ENCODE data around the gene DEPP1.

The DEPP1 gene

GRCh38 chr10:44948642-44949041, 30.0 kb downstream of the DEPP1 start:
- no peak for TF ChIP-seq CTCF (IDR thresholded peaks at IDR 0.05; ENCODE audit: insufficient read depth, low read length, poor library complexity, severe bottlenecking)
- no peak for DNase-seq (ENCODE audit: extremely low read depth, insufficient read length)
- peaks cover 4% of the 10 kb centered on the region for H3K36me3 ChIP-seq (ENCODE audit: control insufficient read depth, insufficient read depth, low read length)

GRCh38 chr10:44947371-44948152, 31.0 kb downstream of the DEPP1 start:
- Histone ChIP-seq H3K27me3 (replicated peaks; ENCODE audit: control insufficient read depth, insufficient read depth, low read length) (no peaks in the 10 kb centered on the region), H3K4me3 (replicated peaks; ENCODE audit: low read depth, low read length) (no peak overlapping the region), H3K36me3 (ENCODE audit: control insufficient read depth, insufficient read depth, low read length) (no peaks in the 10 kb centered on the region; the same call in 1 of the 2 replicates)
- no peak for TF ChIP-seq CTCF (IDR thresholded peaks at IDR 0.05; ENCODE audit: insufficient read depth, low read length, poor library complexity, severe bottlenecking)
- no peak for DNase-seq (ENCODE audit: extremely low read depth, insufficient read length)

More at GRCh38 chr10:44948642-44949041, 30.0 kb downstream of the DEPP1 start:
- Histone ChIP-seq H3K4me3 (replicated peaks; ENCODE audit: low read depth, low read length) (no peak overlapping the region), H3K27me3 (replicated peaks; ENCODE audit: control insufficient read depth, insufficient read depth, low read length) (no peaks in the 10 kb centered on the region)

GRCh38 chr10:44946205-44946604, 32.4 kb downstream of the DEPP1 start:
- DNase-seq (ENCODE audit: extremely low read depth, insufficient read length), result no peak
- TF ChIP-seq CTCF (IDR thresholded peaks at IDR 0.05; ENCODE audit: insufficient read depth, low read length, poor library complexity, severe bottlenecking), result no peak
- H3K4me3 ChIP-seq (replicated peaks; ENCODE audit: low read depth, low read length), result no peak overlapping the region
- H3K36me3 ChIP-seq (ENCODE audit: control insufficient read depth, insufficient read depth, low read length), result no peaks in the 10 kb centered on the region
- H3K27me3 ChIP-seq (replicated peaks; ENCODE audit: control insufficient read depth, insufficient read depth, low read length), result no peaks in the 10 kb centered on the region

- H3K36me3 ChIP-seq (ENCODE audit: control insufficient read depth, insufficient read depth, low read length), result no peaks in the 10 kb centered on the region
- no peaks in the 10 kb centered on the region for H3K27me3 ChIP-seq (replicated peaks; ENCODE audit: control insufficient read depth, insufficient read depth, low read length)
- TF ChIP-seq CTCF (IDR thresholded peaks at IDR 0.05; ENCODE audit: insufficient read depth, low read length, poor library complexity, severe bottlenecking), result no peak
- H3K4me3 ChIP-seq (replicated peaks; ENCODE audit: low read depth, low read length), result no peak overlapping the region
- DNase-seq (ENCODE audit: extremely low read depth, insufficient read length), result no peak
These were observed 34.3 kb downstream of the DEPP1 start for GRCh38 chr10:44944354-44944753.

- no peaks in the 10 kb centered on the region for H3K27me3 ChIP-seq (replicated peaks; ENCODE audit: control insufficient read depth, insufficient read depth, low read length)
- no peak for DNase-seq (ENCODE audit: extremely low read depth, insufficient read length)
- H3K36me3 ChIP-seq (ENCODE audit: control insufficient read depth, insufficient read depth, low read length), result no peaks in the 10 kb centered on the region
- no peak for TF ChIP-seq CTCF (IDR thresholded peaks at IDR 0.05; ENCODE audit: insufficient read depth, low read length, poor library complexity, severe bottlenecking)
- no peak overlapping the region for H3K4me3 ChIP-seq (replicated peaks; ENCODE audit: low read depth, low read length)
These were observed 38.8 kb downstream of the DEPP1 start for GRCh38 chr10:44939691-44940401.

All from GM06990 (cell line).